NB4 (cell line): ENCODE results near the gene COG7.

Source experiments
- CTCF ChIP-seq: IDR thresholded peaks from one replicate; pipeline ENCODE4 v1.5.1; 2012; ENCODE audit warnings: low read depth, low read length
- POLR2A ChIP-seq: IDR thresholded peaks from 2 replicates; pipeline ENCODE4 v1.6.1; 2011; ENCODE audit warnings: mild to moderate bottlenecking; ENCODE audit not compliant: insufficient read length; ENCODE audit errors: extremely low read depth

- TF ChIP-seq POLR2A (no peak), CTCF (no peak)
Observed at GRCh38 chr16:23410176-23410575, 42.8 kb downstream of the COG7 start.
